Stimulated activated CD4-positive, alpha-beta T cell treated with anti-CD3 and anti-CD28 coated beads, Interleukin-2, amount 100 ng/mL, for 48 hours (primary cell): ENCODE measurements around the gene BCL2.

ENCODE experiments used
- DNase-seq, 2 donors: peaks; one replicate each; pipeline ENCODE4 v3.0.0-alpha.2; 2020

BCL2 gene

GRCh38 chr18:63154350-63155152 lies 165.0 kb downstream of the BCL2 start:
- no peak for DNase-seq

DNA sequence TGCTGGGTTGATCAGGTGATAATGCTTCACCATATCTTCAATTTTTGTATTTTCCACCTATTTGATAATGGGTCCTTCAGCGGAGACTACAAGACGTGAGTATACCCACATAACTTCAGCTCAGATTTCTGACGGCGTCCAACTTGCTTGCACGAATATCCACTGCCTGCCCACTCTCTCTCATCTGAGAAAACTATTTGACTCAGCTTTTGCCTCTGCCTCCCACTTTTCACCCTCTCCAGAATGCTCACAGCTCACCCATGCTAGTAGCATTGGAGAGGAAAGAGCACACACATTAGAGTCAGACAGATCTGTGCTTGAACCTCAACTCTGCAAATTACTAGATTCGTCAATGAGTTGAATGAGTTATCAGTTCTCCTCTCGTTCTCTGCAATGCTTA lies 166.8 kb downstream of the BCL2 start:
- no peak for DNase-seq

GRCh38 chr18:63152096-63152495 lies 167.5 kb downstream of the BCL2 start:
- DNase-seq: no peak

DNA sequence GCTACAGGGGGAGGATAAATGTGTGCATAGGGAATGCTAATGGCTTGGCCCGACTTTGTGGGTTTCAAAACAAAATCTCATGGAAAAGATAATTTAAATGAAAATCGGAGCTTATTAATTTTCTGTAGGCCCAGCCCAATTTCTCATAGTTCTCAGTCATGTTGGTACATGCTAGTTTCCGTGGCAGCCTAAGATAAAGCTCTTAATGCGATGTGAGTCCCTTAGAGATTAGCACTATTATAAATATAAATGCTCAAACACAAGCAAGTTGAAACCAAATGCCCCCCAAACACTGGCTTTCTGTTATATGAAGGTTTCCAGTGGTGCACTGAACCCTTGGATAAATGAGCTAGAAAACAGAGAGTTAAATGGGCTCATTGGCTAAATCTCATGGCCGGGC lies 168.0 kb downstream of the BCL2 start:
- DNase-seq: no peak

DNA sequence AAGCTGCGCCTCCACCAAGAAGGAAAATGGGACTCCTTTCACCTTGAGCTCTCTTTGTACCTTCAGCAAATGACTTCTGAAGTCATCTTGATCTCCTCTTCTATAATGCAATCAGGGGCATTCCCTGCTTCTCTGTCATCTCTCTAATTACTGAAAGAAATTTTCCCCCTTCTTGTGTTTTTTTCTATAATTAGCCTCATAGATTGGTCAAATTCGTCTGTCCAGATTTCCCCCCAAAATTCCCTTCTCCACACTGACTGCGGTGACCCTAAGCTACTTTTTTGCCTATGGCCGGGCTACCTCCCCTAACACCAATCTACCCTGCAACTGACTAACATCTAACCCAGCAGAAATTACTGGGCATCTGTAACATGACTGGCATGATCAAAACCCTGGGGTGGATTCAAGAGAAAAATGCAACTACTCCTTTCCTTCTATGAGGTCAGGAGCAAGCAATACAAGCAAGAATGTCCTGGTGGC lies 168.6 kb downstream of the BCL2 start:
- DNase-seq: no peak

DNA sequence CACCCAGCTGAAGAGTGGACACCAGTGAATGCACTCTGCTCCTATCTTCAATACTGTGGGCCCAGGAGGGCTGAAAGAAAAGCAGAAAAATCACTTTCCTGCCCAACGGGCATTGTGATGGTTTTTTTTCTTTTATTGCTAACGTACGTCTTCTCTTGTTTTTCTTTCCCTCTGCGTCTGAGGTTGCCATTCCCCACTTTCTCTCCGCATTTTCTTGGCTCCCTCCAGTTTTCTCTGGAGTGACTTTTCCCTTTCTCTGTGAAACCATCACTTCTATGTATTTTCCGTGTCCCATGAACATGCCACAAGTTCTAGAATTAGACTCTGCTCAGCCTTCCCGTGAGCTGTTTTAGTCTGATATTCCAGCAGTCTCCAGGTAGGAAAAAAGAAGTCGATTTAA lies 169.2 kb downstream of the BCL2 start:
- DNase-seq: no peak

DNA sequence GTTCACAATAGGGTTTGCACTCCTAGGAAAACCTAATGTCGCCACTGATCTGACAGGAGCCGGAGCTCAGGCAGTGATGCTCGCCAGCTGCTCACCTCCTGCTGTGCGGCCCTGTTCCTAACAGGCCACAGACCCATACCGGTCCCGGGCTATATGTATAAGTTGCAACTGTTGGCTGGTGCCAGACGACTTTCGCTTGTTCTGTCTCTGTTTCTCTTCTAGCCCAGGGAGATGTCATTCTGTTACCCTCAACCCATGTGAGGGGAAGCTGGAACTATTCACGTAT lies 170.3 kb downstream of the BCL2 start:
- no peak for DNase-seq

DNA sequence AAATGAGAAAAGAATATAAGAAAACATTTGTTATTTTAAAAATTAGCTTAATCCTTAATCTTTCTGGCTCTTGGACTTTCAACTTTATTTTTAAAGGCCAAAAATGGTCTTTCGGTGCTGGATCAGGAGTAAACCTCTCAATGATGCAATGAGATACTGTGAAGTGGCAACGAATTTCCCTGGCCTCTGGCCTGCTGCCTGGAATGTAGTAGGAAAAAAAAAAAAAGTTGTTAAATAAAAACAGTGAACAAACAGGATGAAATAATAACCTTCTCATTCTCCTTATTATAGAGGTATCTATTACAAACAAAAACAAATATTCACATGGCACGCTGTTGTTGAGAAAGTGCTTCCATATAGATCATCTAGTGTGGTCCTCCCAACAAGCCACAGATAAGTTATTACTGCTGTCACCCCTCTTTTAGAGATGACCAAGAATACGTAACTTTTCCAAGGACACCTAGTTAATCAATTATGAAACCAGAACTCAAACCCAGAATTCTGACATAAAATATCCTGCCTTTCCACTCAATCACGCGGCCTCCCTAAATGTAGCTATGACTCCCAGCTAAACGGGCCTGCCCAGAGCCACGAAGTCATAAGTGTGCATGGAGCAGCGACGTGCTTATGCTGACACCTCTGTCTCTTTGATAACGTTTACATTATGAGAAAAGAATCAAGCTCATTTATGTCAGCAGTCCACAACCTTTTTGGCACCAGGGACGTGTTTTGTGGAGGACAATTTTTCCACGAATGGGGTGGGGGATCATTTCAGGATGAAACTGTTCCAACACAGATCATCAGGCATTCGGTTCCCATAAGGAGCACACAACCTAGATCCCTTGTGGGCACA lies 170.9 kb downstream of the BCL2 start:
- DNase-seq: no peak

GRCh38 chr18:63147973-63148372 lies 171.6 kb downstream of the BCL2 start:
- DNase-seq: no peak

DNA sequence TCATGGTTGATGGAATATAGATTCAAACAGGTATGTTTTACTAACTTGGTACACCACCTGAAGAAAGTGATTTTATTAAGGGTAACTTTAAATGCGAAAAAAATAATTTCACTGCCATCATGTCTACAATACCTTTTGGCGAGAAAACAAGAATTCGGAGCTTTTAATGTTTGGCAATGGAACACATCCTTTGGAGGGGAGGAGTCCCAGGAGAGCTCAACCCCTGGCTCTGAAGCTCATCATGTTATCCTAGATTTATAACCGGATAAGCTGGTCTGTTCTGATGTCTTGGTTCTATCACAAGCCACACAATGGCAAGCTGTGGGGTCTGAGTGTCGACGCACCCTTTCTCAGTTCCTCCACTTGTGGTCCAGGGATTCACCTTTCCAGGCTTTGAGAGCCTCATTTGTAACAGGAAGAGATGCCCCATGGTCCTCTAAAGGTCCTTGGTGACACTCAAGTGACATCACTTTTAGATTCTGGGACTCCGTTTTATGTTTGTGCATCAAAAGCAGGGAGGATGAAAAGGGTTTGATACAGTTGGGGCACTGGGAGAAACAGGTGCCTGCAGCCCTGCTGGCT lies 172.7 kb downstream of the BCL2 start:
- no peak for DNase-seq

GRCh38 chr18:63145851-63146555 lies 173.6 kb downstream of the BCL2 start:
- no peak for DNase-seq

GRCh38 chr18:63145166-63145850 lies 174.3 kb downstream of the BCL2 start:
- DNase-seq: no peak

DNA sequence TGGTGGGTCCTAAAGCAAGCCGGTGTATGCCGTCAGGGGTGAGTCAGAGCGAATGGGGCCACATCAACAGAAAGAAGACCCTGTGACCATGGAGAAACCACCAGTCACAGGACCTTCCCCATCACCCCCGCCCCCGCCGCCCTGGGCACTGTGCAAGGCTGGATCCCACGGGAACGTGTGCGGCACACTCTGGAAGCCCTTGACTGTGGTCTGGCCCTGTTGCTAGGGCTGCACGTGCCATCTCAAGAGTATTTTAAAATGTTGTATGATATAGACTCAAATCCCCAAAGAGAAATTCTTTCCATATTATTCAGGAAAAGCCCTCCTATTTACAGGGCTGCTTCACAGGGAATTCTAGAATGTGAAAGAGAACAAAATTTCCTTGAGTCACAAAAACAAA lies 174.8 kb downstream of the BCL2 start:
- DNase-seq: no peak

GRCh38 chr18:63143330-63143771 lies 176.2 kb downstream of the BCL2 start:
- DNase-seq: no peak

DNA sequence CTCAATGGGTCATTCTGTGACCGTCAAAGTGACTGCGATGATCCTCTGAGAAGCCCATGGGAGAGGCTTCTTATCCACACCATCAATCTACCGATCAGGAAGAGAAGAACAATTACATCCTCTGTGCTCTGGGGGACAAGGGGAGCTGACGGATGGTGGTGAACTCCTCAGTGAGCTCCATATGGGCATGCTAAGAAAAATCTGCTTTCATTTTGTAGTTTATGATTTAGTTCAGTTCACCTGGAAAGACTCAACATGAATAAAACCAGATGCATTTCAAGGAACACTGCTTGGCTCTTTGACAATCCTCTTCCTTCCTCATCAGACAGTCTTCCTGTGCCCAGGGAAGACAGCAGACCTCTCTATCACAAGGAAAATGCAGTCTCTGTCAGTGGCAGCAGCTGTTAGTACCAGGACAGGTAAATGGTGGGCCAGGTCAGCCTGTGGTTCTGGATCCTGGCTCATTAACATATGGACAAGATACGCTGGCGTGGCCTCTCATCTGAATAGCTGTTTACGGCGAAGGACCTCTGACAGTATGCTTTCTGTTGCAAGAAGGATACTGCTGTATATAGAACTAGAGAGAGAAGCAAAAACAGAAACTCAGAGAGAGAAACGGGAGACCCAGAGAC lies 176.9 kb downstream of the BCL2 start:
- DNase-seq: no peak

GRCh38 chr18:63141778-63142176 lies 177.8 kb downstream of the BCL2 start:
- DNase-seq: no peak

DNA sequence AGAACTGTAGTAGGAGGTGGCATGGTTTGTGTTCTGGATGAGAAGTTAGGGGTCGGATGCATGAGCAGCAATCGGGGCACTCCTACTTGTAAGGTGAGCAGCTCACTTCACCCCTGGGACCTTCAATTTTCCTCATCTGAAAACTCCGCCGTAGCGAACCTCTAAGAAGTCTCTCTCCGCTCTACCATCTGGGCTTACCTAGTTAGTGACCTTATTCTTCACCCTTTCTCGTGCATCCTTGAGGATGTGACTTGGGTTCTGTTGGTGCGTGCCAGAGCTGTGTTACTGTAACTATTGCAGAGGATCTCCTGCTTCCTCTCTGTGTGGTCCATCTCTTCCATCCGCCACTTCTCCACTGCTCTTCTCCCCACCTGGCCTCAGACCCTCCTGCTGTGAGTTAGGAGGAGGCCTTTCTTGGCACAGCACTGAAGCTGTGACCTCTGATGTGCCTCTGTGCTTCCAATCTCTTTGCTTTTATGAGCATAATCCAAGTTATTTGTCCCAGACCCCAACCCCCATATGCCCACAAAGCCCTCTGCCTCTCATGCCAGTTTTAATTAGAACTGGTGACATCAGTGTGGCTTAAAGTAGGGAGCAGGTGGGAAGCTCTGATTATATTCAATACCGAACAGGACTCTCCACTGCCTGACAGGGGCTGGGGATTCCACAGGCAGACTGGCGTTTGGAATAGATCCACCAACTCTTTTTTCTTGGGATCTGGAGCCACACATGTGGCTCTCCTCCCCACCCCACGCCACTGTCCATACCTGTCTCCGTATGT lies 178.4 kb downstream of the BCL2 start:
- no peak for DNase-seq

DNA sequence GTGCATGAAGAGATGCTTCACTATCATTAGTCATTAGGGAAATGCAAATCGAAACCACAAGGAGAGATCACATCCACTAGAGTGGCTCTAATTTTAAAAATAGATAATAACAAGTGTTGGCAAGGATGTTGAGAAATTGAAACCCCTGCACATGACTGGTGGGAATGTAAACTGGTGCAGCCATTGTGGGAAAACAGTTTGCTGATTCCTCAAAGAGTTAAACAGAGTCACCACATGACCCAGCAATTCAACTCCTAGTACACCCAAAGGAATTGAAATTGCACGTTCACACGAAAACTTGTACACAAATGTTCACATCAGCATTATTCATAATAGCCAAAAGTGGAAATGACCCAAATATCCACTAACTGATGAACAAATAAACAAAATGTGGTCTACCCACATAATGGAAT lies 179.5 kb downstream of the BCL2 start:
- DNase-seq: no peak

- DNase-seq: no peak
Measured at GRCh38 chr18:63138436-63139340, 180.9 kb downstream of the BCL2 start.

DNA sequence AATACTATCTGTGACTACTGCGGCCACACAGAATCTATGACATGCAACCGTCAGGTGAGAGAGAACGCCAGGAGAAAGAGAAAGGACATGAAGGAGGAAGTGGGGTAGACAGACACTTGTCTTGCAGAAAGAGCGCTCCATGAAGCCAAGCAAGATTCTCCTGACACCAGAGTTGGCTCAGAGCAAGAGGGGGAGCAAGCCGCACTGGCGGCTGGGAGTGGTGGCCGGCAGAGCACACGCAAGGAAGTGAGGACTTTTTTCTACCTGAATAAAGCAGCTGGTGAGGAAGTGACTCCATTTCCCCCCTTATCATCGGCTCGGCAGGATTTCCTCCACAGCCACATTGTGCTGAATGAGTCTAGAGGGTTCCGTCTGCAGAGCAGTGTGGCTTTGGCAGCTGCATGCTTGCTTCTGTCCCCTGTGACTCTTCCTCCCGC lies 181.6 kb downstream of the BCL2 start:
- no peak for DNase-seq
